BLaER1 (cell line): ENCODE measurements around the gene AANAT.

Experiments
- H3K27ac ChIP-seq: shearing (Covaris generic); formaldehyde crosslinking; 2 replicates; pipeline ENCODE4 v1.8.1; 2022
- H3K27me3 ChIP-seq: shearing (Covaris generic); formaldehyde crosslinking; 2 replicates; pipeline ENCODE4 v1.8.1; 2022
- H3K36me3 ChIP-seq: shearing (Covaris generic); formaldehyde crosslinking; 2 replicates; pipeline ENCODE4 v1.8.1; 2022
- H3K4me1 ChIP-seq: shearing (Covaris generic); formaldehyde crosslinking; 2 replicates; pipeline ENCODE4 v1.8.1; 2022
- H3K4me2 ChIP-seq: shearing (Covaris generic); formaldehyde crosslinking; 2 replicates; pipeline ENCODE4 v1.8.1; 2022
- H3K4me3 ChIP-seq: shearing (Covaris generic); formaldehyde crosslinking; 2 replicates; pipeline ENCODE4 v1.8.1; 2022
- H3K9ac ChIP-seq: shearing (Covaris generic); formaldehyde crosslinking; 2 replicates; pipeline ENCODE4 v1.8.1; 2022
- H3K9me3 ChIP-seq: shearing (Covaris generic); formaldehyde crosslinking; 2 replicates; pipeline ENCODE4 v1.8.1; 2022
- H4K20me1 ChIP-seq: shearing (Covaris generic); formaldehyde crosslinking; 2 replicates; pipeline ENCODE4 v1.8.1; 2022
- Cebpa-rat ChIP-seq: shearing (Covaris generic); IDR thresholded peaks from 2 replicates; pipeline ENCODE4 v1.8.1; 2022

AANAT gene

GRCh38 chr17:76492989-76493501, 25.6 kb downstream of the AANAT start:
- Histone ChIP-seq H3K4me2 (peak overlapping the region; percentile 100), H3K36me3 (peaks cover 8% of the 10 kb centered on the region), H4K20me1 (peaks cover 39% of the 10 kb centered on the region), H3K4me1 (peaks cover 95% of the 10 kb centered on the region), H3K27me3 (no peaks in the 10 kb centered on the region), H3K27ac (peak overlapping the region; percentile 94), H3K4me3 (peak overlapping the region; percentile 63), H3K9me3 (no peaks in the 10 kb centered on the region), H3K9ac (peak overlapping the region; percentile 80)
- TF ChIP-seq Cebpa-rat = no peak

GRCh38 chr17:76493505-76494167, 26.2 kb downstream of the AANAT start:
- H3K9ac ChIP-seq = peak overlapping the region; percentile 80
- peak overlapping the region; percentile 63 for H3K4me3 ChIP-seq
- no peak for TF ChIP-seq Cebpa-rat
- H3K27me3 ChIP-seq = no peaks in the 10 kb centered on the region
- peaks cover 10% of the 10 kb centered on the region for H3K36me3 ChIP-seq
- peaks cover 100% of the 10 kb centered on the region for H3K4me1 ChIP-seq
- H4K20me1 ChIP-seq = peaks cover 45% of the 10 kb centered on the region
- no peaks in the 10 kb centered on the region for H3K9me3 ChIP-seq
- peak overlapping the region; percentile 94 for H3K27ac ChIP-seq
- H3K4me2 ChIP-seq = peak overlapping the region; percentile 100

GRCh38 chr17:76495663-76496400, 28.4 kb downstream of the AANAT start:
- H3K9ac ChIP-seq = no peak overlapping the region
- no peaks in the 10 kb centered on the region for H3K27me3 ChIP-seq
- H3K4me3 ChIP-seq = no peak overlapping the region
- H3K27ac ChIP-seq = peak overlapping the region; percentile 94; the same call in 1 of the 2 replicates
- H4K20me1 ChIP-seq = peaks cover 57% of the 10 kb centered on the region
- peak overlapping the region; percentile 100 for H3K4me2 ChIP-seq
- H3K36me3 ChIP-seq = peaks cover 10% of the 10 kb centered on the region
- H3K4me1 ChIP-seq = peaks cover 99% of the 10 kb centered on the region
- H3K9me3 ChIP-seq = no peaks in the 10 kb centered on the region
- no peak for TF ChIP-seq Cebpa-rat

GRCh38 chr17:76496464-76496863, 29.1 kb downstream of the AANAT start:
- Histone ChIP-seq H3K4me2 (peak overlapping the region; percentile 100), H3K4me3 (no peak overlapping the region), H3K27ac (no peak overlapping the region), H3K36me3 (peaks cover 10% of the 10 kb centered on the region), H4K20me1 (peaks cover 57% of the 10 kb centered on the region), H3K27me3 (no peaks in the 10 kb centered on the region), H3K9me3 (no peaks in the 10 kb centered on the region), H3K9ac (peak overlapping the region; percentile 45; the same call in 1 of the 2 replicates), H3K4me1 (peaks cover 94% of the 10 kb centered on the region)
- no peak for TF ChIP-seq Cebpa-rat

- H3K9ac ChIP-seq = 0 out of 2 replicates have a peak overlapping the region, but pooled peaks have one; percentile 89
- no peak overlapping the region for H3K4me3 ChIP-seq
- H3K9me3 ChIP-seq = no peaks in the 10 kb centered on the region
- peak overlapping the region; percentile 65; the same call in 1 of the 2 replicates for H3K27ac ChIP-seq
- TF ChIP-seq Cebpa-rat = no peak
- H3K27me3 ChIP-seq = no peaks in the 10 kb centered on the region
- H3K4me2 ChIP-seq = peak overlapping the region; percentile 100
- H3K36me3 ChIP-seq = peaks cover 10% of the 10 kb centered on the region
- H4K20me1 ChIP-seq = peaks cover 54% of the 10 kb centered on the region
- H3K4me1 ChIP-seq = peaks cover 94% of the 10 kb centered on the region
These were observed 30.2 kb downstream of the AANAT start for GRCh38 chr17:76497699-76497978.

- Histone ChIP-seq H3K27ac (peak overlapping the region; percentile 65), H3K36me3 (peaks cover 10% of the 10 kb centered on the region), H3K4me3 (no peak overlapping the region), H3K4me2 (peak overlapping the region; percentile 100), H3K27me3 (no peaks in the 10 kb centered on the region), H3K9me3 (no peaks in the 10 kb centered on the region), H3K4me1 (peaks cover 91% of the 10 kb centered on the region), H3K9ac (peak overlapping the region; percentile 89; the same call in 1 of the 2 replicates), H4K20me1 (peaks cover 52% of the 10 kb centered on the region)
- TF ChIP-seq Cebpa-rat = no peak
These were observed 30.8 kb downstream of the AANAT start for GRCh38 chr17:76497979-76498875.

GRCh38 chr17:76498876-76499251, 31.5 kb downstream of the AANAT start:
- H3K9ac ChIP-seq = peak overlapping the region; percentile 89; the same call in 1 of the 2 replicates
- peaks cover 85% of the 10 kb centered on the region for H3K4me1 ChIP-seq

GRCh38 chr17:76499267-76499667, 31.9 kb downstream of the AANAT start:
- Histone ChIP-seq H3K27me3 (no peaks in the 10 kb centered on the region), H3K9ac (peak overlapping the region; percentile 89), H3K36me3 (peaks cover 10% of the 10 kb centered on the region), H3K4me1 (peaks cover 81% of the 10 kb centered on the region), H3K27ac (peak overlapping the region; percentile 65), H3K4me2 (peak overlapping the region; percentile 100), H3K4me3 (peak overlapping the region; percentile 98), H4K20me1 (peaks cover 52% of the 10 kb centered on the region), H3K9me3 (no peaks in the 10 kb centered on the region)
- no peak for TF ChIP-seq Cebpa-rat

More at GRCh38 chr17:76498876-76499251, 31.5 kb downstream of the AANAT start:
- Histone ChIP-seq H3K27ac (peak overlapping the region; percentile 65), H3K4me3 (peak overlapping the region; percentile 98), H3K4me2 (peak overlapping the region; percentile 100), H3K9me3 (no peaks in the 10 kb centered on the region), H3K27me3 (no peaks in the 10 kb centered on the region), H4K20me1 (peaks cover 52% of the 10 kb centered on the region), H3K36me3 (peaks cover 10% of the 10 kb centered on the region)
- TF ChIP-seq Cebpa-rat = no peak

GRCh38 chr17:76500074-76500746, 32.8 kb downstream of the AANAT start:
- H3K4me2 ChIP-seq = peak overlapping the region; percentile 100
- no peak for TF ChIP-seq Cebpa-rat
- no peaks in the 10 kb centered on the region for H3K27me3 ChIP-seq
- H4K20me1 ChIP-seq = peaks cover 47% of the 10 kb centered on the region
- H3K4me3 ChIP-seq = peak overlapping the region; percentile 98
- H3K27ac ChIP-seq = peak overlapping the region; percentile 85
- H3K9ac ChIP-seq = peak overlapping the region; percentile 89
- no peaks in the 10 kb centered on the region for H3K9me3 ChIP-seq
- peaks cover 71% of the 10 kb centered on the region for H3K4me1 ChIP-seq
- H3K36me3 ChIP-seq = peaks cover 10% of the 10 kb centered on the region
